HG03025 (cell line): ENCODE measurements around the gene ZDHHC18.
"Not testable (repeated sequence)": the region's sequence is repeated elsewhere in the genome, so short reads cannot be mapped to it uniquely, and the experiment has no call there.

ENCODE experiments used
- ATAC-seq: cut with Tn5 transposase; IDR thresholded peaks from one replicate; pipeline ENCODE4 v1.9.1; 2021; ENCODE audit warnings: mild to moderate bottlenecking, moderate library complexity; ENCODE audit not compliant: unreplicated experiment, low FRiP score

Gene ZDHHC18

GRCh38 chr1:26831546-26832248 lies 5.2 kb downstream of the ZDHHC18 start:
- no peak for ATAC-seq

- no peak for ATAC-seq
Observed at GRCh38 chr1:26832249-26832960, 5.9 kb downstream of the ZDHHC18 start.

- peak; percentile 54 for ATAC-seq
Observed at GRCh38 chr1:26833432-26834405, 7.2 kb downstream of the ZDHHC18 start.

- ATAC-seq, result not testable (repeated sequence)
Observed at GRCh38 chr1:26837665-26838064, 11.2 kb downstream of the ZDHHC18 start.

- ATAC-seq, result peak; percentile 72
Observed at GRCh38 chr1:26838474-26839338, 12.2 kb downstream of the ZDHHC18 start.

GRCh38 chr1:26839339-26839722 lies 12.8 kb downstream of the ZDHHC18 start:
- ATAC-seq, result peak; percentile 11

- ATAC-seq, result no peak
Observed at GRCh38 chr1:26839779-26840178, 13.3 kb downstream of the ZDHHC18 start.

GRCh38 chr1:26844424-26845196 lies 18.1 kb downstream of the ZDHHC18 start:
- ATAC-seq, result no peak

GRCh38 chr1:26847826-26848225 lies 21.3 kb downstream of the ZDHHC18 start:
- not testable (repeated sequence) for ATAC-seq

- ATAC-seq, result no peak
Observed at GRCh38 chr1:26848499-26848898, 22.0 kb downstream of the ZDHHC18 start.

GRCh38 chr1:26848941-26849774 lies 22.7 kb downstream of the ZDHHC18 start:
- ATAC-seq, result no peak

- ATAC-seq, result no peak
Observed at GRCh38 chr1:26851106-26851684, 24.7 kb downstream of the ZDHHC18 start.

GRCh38 chr1:26852701-26853100 lies 26.2 kb downstream of the ZDHHC18 start:
- no peak for ATAC-seq

GRCh38 chr1:26853156-26853555 lies 26.7 kb downstream of the ZDHHC18 start:
- no peak for ATAC-seq

GRCh38 chr1:26853600-26853999 lies 27.1 kb downstream of the ZDHHC18 start:
- no peak for ATAC-seq

GRCh38 chr1:26854906-26855305 lies 28.4 kb downstream of the ZDHHC18 start:
- ATAC-seq, result no peak

- no peak for ATAC-seq
Observed at GRCh38 chr1:26855636-26856035, 29.1 kb downstream of the ZDHHC18 start.

- ATAC-seq, result no peak
Observed at GRCh38 chr1:26856181-26856580, 29.7 kb downstream of the ZDHHC18 start.
